ENCODE measurements around the gene MYOM3. TPM values are rescaled to one million over a fixed set of nuclear protein-coding genes. Genes with fewer than 3 reads are reported as not detected.

MYOM3 gene
- total and polyA plus RNA-seq, 2 of the 4 experiments (the other 2 are of a cell fraction): 0.03 TPM; not detected in 1

DNA sequence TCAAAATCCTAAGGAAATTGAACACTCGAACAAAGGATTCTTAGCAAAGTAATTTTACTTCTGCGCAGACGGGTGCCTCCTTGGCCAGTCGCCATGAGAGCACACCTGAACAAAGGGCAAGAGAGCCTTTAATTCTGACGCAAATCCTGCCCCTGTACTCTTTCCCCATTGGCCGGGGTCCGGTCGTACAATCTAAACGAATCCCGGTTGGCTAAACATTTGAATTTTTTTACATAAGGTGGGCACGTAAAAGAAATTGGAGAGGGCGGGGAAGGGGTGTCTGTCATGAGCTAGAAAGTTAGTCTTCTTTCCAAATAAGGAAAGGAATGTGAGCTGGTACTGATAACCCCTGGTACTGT lies 39.2 kb upstream of the MYOM3 start (continued):
- TF ChIP-seq, protein P1, sequence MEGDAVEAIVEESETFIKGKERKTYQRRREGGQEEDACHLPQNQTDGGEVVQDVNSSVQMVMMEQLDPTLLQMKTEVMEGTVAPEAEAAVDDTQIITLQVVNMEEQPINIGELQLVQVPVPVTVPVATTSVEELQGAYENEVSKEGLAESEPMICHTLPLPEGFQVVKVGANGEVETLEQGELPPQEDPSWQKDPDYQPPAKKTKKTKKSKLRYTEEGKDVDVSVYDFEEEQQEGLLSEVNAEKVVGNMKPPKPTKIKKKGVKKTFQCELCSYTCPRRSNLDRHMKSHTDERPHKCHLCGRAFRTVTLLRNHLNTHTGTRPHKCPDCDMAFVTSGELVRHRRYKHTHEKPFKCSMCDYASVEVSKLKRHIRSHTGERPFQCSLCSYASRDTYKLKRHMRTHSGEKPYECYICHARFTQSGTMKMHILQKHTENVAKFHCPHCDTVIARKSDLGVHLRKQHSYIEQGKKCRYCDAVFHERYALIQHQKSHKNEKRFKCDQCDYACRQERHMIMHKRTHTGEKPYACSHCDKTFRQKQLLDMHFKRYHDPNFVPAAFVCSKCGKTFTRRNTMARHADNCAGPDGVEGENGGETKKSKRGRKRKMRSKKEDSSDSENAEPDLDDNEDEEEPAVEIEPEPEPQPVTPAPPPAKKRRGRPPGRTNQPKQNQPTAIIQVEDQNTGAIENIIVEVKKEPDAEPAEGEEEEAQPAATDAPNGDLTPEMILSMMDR (conservative IDR thresholded peaks at IDR 0.05; ENCODE audit: low read depth, low read length): no peak
- TF ChIP-seq MAFK (IDR thresholded peaks at IDR 0.05; ENCODE audit: low read depth, low read length) (no peak), RAD21 (IDR thresholded peaks at IDR 0.05; ENCODE audit: low read length) (no peak), CHD1 (IDR thresholded peaks at IDR 0.05; ENCODE audit: low read depth, low read length) (no peak)
